Progenitor cell of endocrine pancreas (in vitro differentiated cells): ENCODE results near the gene ZNF407. TPM values are rescaled to one million over a fixed set of nuclear protein-coding genes. Genes with fewer than 3 reads are reported as not detected.

Source experiments
- DNase-seq: peaks from one replicate; pipeline ENCODE4 v3.0.0; 2021; ENCODE audit warnings: low spot score; ENCODE audit not compliant: unreplicated experiment
- H3K27ac Mint-ChIP-seq: 2 replicates; pipeline ENCODE4 v1.8.0; 2021; ENCODE audit warnings: mild to moderate bottlenecking, moderate library complexity, mixed read lengths
- H3K27me3 Mint-ChIP-seq: 2 replicates; pipeline ENCODE4 v1.8.0; 2021; ENCODE audit warnings: mixed read lengths
- H3K36me3 Mint-ChIP-seq: 2 replicates; pipeline ENCODE4 v1.8.0; 2022; ENCODE audit warnings: mixed read lengths; ENCODE audit not compliant: insufficient read depth
- H3K4me1 Mint-ChIP-seq: 2 replicates; pipeline ENCODE4 v1.8.0; 2021; ENCODE audit warnings: low read depth, mixed read lengths
- H3K4me3 Mint-ChIP-seq: 2 replicates; pipeline ENCODE4 v1.8.0; 2021; ENCODE audit warnings: low read depth, mild to moderate bottlenecking, moderate library complexity, mixed read lengths
- H3K9me3 Mint-ChIP-seq: 2 replicates; pipeline ENCODE4 v1.8.0; 2021; ENCODE audit warnings: low read depth, mixed read lengths
- CTCF ChIP-seq: fragments of 200-600 bp; sonication (generic); IDR thresholded peaks from one replicate; pipeline ENCODE4 v1.5.0; 2021; ENCODE audit warnings: antibody characterized with exemption, mild to moderate bottlenecking; ENCODE audit not compliant: unreplicated experiment
- total RNA-seq: library from RNA; stranded (reverse); gene quantifications from 2 replicates; pipeline ENCODE4 v1.2.1, GENCODE V29; 2021

ZNF407 gene
- total RNA-seq, 1 donor from 2014 or later = 18.1 TPM

GRCh38 chr18:74724186-74724585 is 126.5 kb downstream of the ZNF407 start:
- Mint-ChIP-seq H3K9me3 (peaks cover 14% of the 10 kb centered on the region), H3K27ac (no peak overlapping the region), H3K36me3 (peaks cover 7% of the 10 kb centered on the region), H3K27me3 (no peaks in the 10 kb centered on the region), H3K4me3 (no peak overlapping the region), H3K4me1 (no peaks in the 10 kb centered on the region)
- no peak for DNase-seq
- no peak for TF ChIP-seq CTCF

GRCh38 chr18:74725690-74726089 is 128.0 kb downstream of the ZNF407 start:
- Mint-ChIP-seq H3K4me3 (no peak overlapping the region), H3K4me1 (no peaks in the 10 kb centered on the region), H3K36me3 (peaks cover 5% of the 10 kb centered on the region), H3K27ac (no peak overlapping the region), H3K9me3 (peaks cover 5% of the 10 kb centered on the region), H3K27me3 (no peaks in the 10 kb centered on the region)
- DNase-seq = no peak
- TF ChIP-seq CTCF = no peak

GRCh38 chr18:74728586-74728985 is 130.9 kb downstream of the ZNF407 start:
- no peak for DNase-seq
- Mint-ChIP-seq H3K27ac (no peak overlapping the region), H3K36me3 (peaks cover 5% of the 10 kb centered on the region), H3K9me3 (peaks cover 5% of the 10 kb centered on the region), H3K4me3 (no peak overlapping the region), H3K27me3 (no peaks in the 10 kb centered on the region), H3K4me1 (no peaks in the 10 kb centered on the region)
- TF ChIP-seq CTCF = no peak

GRCh38 chr18:74731097-74731496 is 133.4 kb downstream of the ZNF407 start:
- Mint-ChIP-seq H3K9me3 (peaks cover 5% of the 10 kb centered on the region), H3K36me3 (peaks cover 5% of the 10 kb centered on the region), H3K4me1 (no peaks in the 10 kb centered on the region), H3K27me3 (no peaks in the 10 kb centered on the region), H3K27ac (no peak overlapping the region), H3K4me3 (no peak overlapping the region)
- DNase-seq = no peak
- TF ChIP-seq CTCF = no peak

- Mint-ChIP-seq H3K4me1 (peaks cover 1% of the 10 kb centered on the region), H3K4me3 (no peak overlapping the region), H3K9me3 (peaks cover 5% of the 10 kb centered on the region), H3K36me3 (peaks cover 5% of the 10 kb centered on the region), H3K27ac (no peak overlapping the region), H3K27me3 (no peaks in the 10 kb centered on the region)
- DNase-seq = no peak
- no peak for TF ChIP-seq CTCF
Measured at GRCh38 chr18:74732380-74732779, 134.7 kb downstream of the ZNF407 start.

- no peak overlapping the region for H3K4me3 Mint-ChIP-seq
- H3K27me3 Mint-ChIP-seq = no peaks in the 10 kb centered on the region
- H3K36me3 Mint-ChIP-seq = peaks cover 3% of the 10 kb centered on the region
- H3K4me1 Mint-ChIP-seq = peaks cover 1% of the 10 kb centered on the region
- no peak for TF ChIP-seq CTCF
- peak overlapping the region; percentile 76 for H3K27ac Mint-ChIP-seq
- H3K9me3 Mint-ChIP-seq = peaks cover 5% of the 10 kb centered on the region
- no peak for DNase-seq
Measured at GRCh38 chr18:74733598-74733997, 135.9 kb downstream of the ZNF407 start.
